Frontal cortex (tissue), 4 donors: ENCODE measurements around the gene RHOD. TPM values are rescaled to one million over a fixed set of nuclear protein-coding genes. Genes with fewer than 3 reads are reported as not detected.

Experiments
- DNase-seq, 2 donors: peaks; one replicate each; pipeline ENCODE4 v3.0.0; 2012; ENCODE audit warnings: low spot score in 2 of 2
- FAIRE-seq: peaks from 2 replicates; lab custom pipeline; 2012; peaks lifted over from hg19 to GRCh38; lab: Jason Lieb, UNC
- total RNA-seq: library from RNA; depleted of rRNA; stranded (reverse); fragments of >200 nt; gene quantifications from one replicate; pipeline ENCODE4 v1.2.3, GENCODE V29; 2014
- donor health status: control.
- donor health status: control.
- donor health status: control.

RHOD gene, protein sequence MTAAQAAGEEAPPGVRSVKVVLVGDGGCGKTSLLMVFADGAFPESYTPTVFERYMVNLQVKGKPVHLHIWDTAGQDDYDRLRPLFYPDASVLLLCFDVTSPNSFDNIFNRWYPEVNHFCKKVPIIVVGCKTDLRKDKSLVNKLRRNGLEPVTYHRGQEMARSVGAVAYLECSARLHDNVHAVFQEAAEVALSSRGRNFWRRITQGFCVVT
- total RNA-seq, result 0.82 TPM

- FAIRE-seq (no peak), DNase-seq (no peak)
These were observed at the start of gene RHOD for GRCh38 chr11:67056267-67057204. TSS of gene RHOD (plus strand) at chr11:67056847. CDS start at chr11:67056903, 56 bp downstream.

- FAIRE-seq, result no peak
These were observed 49.5 kb upstream of the RHOD start for GRCh38 chr11:67007126-67007525.

DNA sequence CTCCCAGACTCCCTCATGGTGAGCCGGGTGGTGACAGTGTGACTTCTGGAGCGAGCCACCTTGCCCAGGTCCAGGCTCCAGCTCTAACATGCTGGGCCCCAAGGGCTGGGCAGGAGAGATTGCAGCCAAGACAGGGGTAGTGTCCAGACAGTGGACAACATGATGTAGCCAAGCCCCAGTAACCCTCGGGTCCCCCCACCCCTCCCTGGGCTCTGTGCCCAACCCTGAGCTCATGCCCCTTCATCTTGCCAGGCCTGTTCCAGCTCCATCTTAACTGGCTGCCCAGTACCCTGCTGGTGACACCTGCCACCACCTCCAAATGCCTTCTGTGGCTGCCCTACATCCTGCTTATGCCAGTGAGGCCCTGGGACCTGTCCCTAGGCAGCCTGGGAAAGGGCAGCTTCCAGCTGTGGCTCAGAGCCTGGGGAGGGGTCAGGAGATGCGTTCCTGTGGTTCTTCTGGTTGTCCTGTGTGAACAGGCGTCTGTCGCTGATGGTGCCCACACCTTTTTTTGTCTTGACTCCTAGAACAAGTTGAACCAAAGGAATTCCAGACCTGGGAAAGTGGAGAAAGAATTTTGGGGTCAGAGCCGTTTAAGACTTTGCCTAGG lies 46.2 kb upstream of the RHOD start:
- no peak for DNase-seq
- no peak for FAIRE-seq

More at GRCh38 chr11:67007126-67007525, 49.5 kb upstream of the RHOD start:
- DNase-seq, result no peak

DNA sequence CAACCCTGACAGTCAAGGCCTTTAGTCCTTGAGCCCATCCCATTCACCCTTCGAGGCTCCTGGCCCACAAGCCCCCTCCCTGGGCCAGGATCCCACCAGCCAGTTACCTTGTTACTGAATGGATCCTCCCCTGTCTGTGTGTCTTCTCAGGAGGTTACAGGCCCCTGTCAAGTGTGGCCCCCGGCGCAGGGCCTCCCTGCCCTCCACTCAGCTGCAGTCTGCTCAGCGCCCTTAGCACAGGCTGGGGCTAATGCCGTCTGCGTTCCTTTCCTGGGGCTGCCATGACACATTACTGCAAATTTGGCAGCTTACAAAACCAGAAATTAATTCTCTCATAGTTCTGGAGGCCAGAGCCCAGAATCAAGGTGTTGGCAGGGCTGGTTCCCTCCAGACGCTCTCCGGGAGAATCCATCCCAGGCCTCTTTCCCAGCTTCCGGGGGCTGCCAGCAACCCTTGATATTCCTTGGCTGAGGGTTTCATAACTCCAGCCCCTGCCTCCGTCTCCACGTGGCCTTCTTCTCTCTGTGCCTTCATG lies 43.1 kb upstream of the RHOD start:
- DNase-seq, result no peak
- FAIRE-seq, result no peak

GRCh38 chr11:67014343-67014742 lies 42.3 kb upstream of the RHOD start:
- FAIRE-seq (no peak), DNase-seq (no peak)

DNA sequence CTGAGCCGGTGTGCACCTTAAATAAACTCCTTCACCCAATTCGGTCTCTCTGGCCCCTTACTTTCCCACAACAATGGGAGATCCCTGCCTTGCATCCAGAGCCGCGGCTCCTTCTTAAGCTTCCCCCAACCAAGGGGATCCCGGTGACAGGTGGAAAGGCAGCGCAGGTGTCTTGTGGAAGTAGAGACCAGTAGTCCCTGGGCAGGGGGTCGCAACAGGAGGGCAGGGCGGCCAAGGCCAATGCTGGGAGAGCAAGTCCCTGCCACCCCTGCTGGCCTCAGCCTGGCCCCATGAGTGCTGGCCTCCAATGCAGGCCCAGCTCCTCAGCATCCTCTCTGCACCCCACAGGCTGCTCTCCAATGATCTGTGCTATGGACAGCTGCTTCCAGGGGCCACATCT lies 41.6 kb upstream of the RHOD start:
- no peak for FAIRE-seq
- no peak for DNase-seq

- FAIRE-seq (no peak), DNase-seq (no peak)
These were observed 40.1 kb upstream of the RHOD start for GRCh38 chr11:67016550-67016949.

DNA sequence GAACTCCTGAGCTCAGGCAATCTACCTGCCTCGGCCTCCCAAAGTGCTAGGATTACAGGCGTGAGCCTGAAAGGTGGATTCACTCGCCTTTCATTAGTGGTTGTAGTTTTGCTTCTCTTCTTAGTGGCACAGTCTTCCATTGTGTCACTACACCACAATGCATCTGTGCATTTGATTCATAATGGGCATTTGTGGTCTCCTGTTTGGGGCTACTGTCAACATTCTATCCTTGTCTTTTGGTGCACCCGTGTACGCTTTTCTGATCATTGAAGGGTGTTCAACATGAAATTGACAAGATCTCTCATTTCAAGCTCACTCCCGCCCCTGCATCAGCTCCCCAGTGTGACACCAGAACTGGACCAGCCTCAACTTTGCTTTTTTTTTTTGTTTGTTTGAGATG lies 35.7 kb upstream of the RHOD start:
- DNase-seq (no peak), FAIRE-seq (no peak)

- FAIRE-seq, result no peak
- peak in 1 of 2 donors; percentile 62 for DNase-seq
These were observed 34.2 kb upstream of the RHOD start for GRCh38 chr11:67022341-67022933.

DNA sequence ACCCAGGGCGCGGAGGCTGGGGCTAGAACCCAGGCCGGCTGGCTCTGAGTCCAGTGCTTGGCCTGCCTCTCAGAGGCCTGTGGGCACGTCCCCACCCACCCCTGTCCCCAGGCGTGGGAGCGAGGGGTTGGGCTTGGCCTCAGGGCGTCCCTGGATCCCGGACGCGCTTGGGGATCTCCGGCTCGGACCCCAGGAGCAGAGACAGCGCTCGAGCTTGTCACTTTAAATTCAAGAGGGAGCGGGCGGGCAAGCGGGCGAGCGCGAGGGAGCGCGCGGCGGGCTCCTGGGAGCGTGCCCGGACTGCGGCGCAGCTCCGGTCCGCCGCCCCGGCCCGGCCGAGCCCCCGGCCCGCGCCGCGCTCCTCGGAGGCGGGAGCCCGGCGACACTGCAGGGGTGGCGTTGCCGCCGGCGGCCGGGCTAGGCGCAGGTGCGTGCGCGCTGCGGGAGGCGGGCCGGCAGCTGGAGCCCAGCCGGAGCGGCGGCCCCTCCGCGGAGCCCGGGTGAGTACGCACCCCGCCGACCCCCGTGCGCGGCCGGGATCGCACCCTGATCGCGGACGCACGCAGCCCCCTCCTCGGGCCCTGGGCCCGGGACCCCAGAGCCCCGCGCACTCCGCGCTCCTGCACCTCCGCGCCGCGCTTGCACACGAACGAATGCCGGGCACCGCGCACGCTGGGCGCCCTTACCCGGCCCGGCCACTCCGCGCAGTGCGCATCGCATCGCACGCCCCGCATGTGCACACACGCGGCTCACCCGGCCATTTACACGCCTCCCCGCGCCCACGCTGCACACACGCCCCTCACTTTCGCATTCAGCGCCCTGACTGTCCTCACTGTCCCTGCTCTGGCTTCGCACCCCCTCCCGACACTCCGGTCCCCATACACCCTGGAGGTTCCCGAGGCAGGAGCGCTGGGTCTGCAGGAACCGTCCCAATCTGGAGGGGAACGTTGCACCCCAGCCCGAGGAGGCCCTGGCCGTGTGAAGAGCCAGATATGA lies 33.4 kb upstream of the RHOD start, which contains the start of gene SYT12:
Gene SYT12, plus strand, starts transcription at position 174 of the 996 bp plus-strand sequence. CDS start 7,011 bp downstream, outside the sequence.
- no peak for FAIRE-seq
- DNase-seq, result peak; percentile 51 to 55

GRCh38 chr11:67023957-67024353 lies 32.7 kb upstream of the RHOD start:
- FAIRE-seq (no peak), DNase-seq (no peak)

- no peak for DNase-seq
- FAIRE-seq, result no peak
These were observed 32.2 kb upstream of the RHOD start for GRCh38 chr11:67024410-67024809.

GRCh38 chr11:67024966-67025365 lies 31.7 kb upstream of the RHOD start:
- DNase-seq (no peak), FAIRE-seq (no peak)

DNA sequence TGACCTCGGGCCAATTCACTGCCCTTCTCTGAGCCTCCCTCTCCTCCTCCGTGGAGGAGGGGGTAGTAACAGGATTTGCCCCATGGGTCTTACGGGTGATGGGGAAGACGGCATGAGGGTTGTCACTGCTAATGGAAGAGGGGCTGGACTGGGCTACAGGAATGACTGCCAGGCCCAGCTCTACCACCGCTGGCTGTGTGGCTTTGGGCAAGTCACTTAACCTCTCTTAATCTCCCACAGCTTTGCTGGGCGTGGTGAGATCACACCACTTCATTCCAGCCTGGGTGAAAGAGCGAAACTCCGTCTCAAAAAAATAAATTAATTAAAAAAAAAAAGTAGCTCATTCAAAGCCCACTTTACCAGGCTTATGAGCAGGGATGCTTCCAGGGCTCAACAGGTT lies 30.9 kb upstream of the RHOD start:
- no peak for FAIRE-seq

GRCh38 chr11:67026941-67027340 lies 29.7 kb upstream of the RHOD start:
- FAIRE-seq (no peak), DNase-seq (no peak)

More for the DNA sequence above, 30.9 kb upstream of the RHOD start:
- DNase-seq, result no peak

- no peak for FAIRE-seq
- no peak for DNase-seq
These were observed 29.1 kb upstream of the RHOD start for GRCh38 chr11:67027483-67027930.

DNA sequence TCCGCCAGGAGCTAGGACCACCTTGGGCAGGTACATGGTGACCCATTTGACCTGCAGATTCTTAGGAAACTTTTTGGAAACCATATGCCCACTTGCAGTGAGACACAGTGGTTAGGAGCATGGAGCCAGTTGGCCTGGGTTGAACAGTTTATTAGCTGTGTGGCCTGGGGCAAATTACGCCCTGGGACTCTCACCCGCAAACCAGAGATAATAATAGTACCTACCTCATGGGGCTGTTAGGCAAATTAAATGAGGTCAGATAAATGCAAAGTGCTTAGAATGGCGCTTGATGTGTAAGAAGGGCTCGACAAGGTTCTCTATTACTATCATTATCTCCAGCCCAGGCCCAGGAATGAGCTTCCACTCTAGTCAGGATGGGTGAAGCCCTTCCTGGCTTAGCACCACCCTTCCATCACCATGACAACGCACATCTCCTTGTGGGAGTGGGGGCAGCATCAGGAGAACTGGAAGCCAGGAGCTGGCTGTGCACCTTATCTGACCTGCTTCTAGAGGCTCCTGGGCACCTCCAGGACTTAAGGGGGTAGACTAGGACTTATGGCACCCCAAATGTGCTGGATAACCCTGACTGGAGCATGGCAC lies 28.6 kb upstream of the RHOD start:
- DNase-seq (no peak), FAIRE-seq (no peak)

- DNase-seq (no peak), FAIRE-seq (no peak)
These were observed 27.5 kb upstream of the RHOD start for GRCh38 chr11:67029146-67029545.
